Measurements from ENCODE around the gene GALM. TPM values are rescaled to one million over a fixed set of nuclear protein-coding genes. Genes with fewer than 3 reads are reported as not detected.
"Not testable (repeated sequence)": the region's sequence is repeated elsewhere in the genome, so short reads cannot be mapped to it uniquely, and the experiment has no call there.

Gene GALM
- total and polyA plus RNA-seq, 2 donors (not counting 3 experiments of a cell fraction or from before 2014, with no cell fraction given), result 4.8 to 6.1 TPM

- Histone ChIP-seq H3K36me3 (ENCODE audit: control insufficient read depth in 2 of 2, extremely low read depth in 1 of 2, insufficient read depth in 2 of 2, low read length in 2 of 2) (no peaks in the 10 kb centered on the region), H3K27ac (ENCODE audit: insufficient read depth, low read depth, low read length) (no peak overlapping the region), H3K4me3 (replicated peaks in 1 of 3; ENCODE audit: insufficient read depth in 1 of 3, low read depth in 1 of 3, low read length in 3 of 3) (no peak overlapping the region), H3K79me2 (ENCODE audit: control insufficient read depth, insufficient read depth, low read length) (no peaks in the 10 kb centered on the region), H3K4me2 (ENCODE audit: insufficient read depth, low read length) (no peak overlapping the region), H3K27me3 (ENCODE audit: control insufficient read depth in 2 of 2, insufficient read depth in 2 of 2, low read length in 2 of 2) (no peaks in the 10 kb centered on the region), H3K9me3 (replicated peaks; ENCODE audit: control insufficient read depth, insufficient read depth, low read length) (no peaks in the 10 kb centered on the region), H4K20me1 (replicated peaks; ENCODE audit: control insufficient read depth, extremely low read depth, insufficient read depth, low read length) (no peaks in the 10 kb centered on the region), H3K4me1 (ENCODE audit: control insufficient read depth, extremely low read depth, insufficient read depth, low read length) (no peaks in the 10 kb centered on the region), H3K9me1 (replicated peaks; ENCODE audit: control insufficient read depth, extremely low read depth, insufficient read depth, low read length) (no peaks in the 10 kb centered on the region), H2AFZ (ENCODE audit: low read depth, low read length) (no peak overlapping the region), H3K9ac (replicated peaks; ENCODE audit: extremely low read depth, insufficient read depth, low read length) (no peak overlapping the region)
- ChIA-PET CTCF (interaction anchor here (1.2 to 1.5 kb wide), 2 partner anchors 9 to 101 kb away, joined by 3 to 5 read pairs; no protein-coding TSS in a partner anchor), POLR2A (interaction anchor here (0.7 kb wide), 1 partner anchor 20 kb away, joined by 4 read pairs; no protein-coding TSS in a partner anchor)
- no peak for FAIRE-seq
- dilution Hi-C loops (cut with MboI; ENCODE audit: extremely low pct_ligation_motif_present, low sequenced_read_pairs) (no loop called here), intact Hi-C loops (cut with micrococcal nuclease) (no loop called here)
- TF ChIP-seq POLR2AphosphoS5 (IDR thresholded peaks at IDR 0.05; ENCODE audit: insufficient read depth, low read depth, low read length) (no peak), JUN (IDR thresholded peaks at IDR 0.05; ENCODE audit: borderline replicate concordance, insufficient read depth, insufficient read length, low read depth) (no peak), POLR2A (IDR thresholded peaks at IDR 0.05; ENCODE audit: low read depth, low read length) (no peak), FOS (IDR thresholded peaks at IDR 0.05; ENCODE audit: borderline replicate concordance, insufficient read depth, low read length) (no peak), MAX (IDR thresholded peaks at IDR 0.05; ENCODE audit: insufficient read depth, insufficient read length) (no peak), MYC (IDR thresholded peaks at IDR 0.05; ENCODE audit: low read depth, low read length) (no peak), CTCF (IDR thresholded peaks at IDR 0.05; ENCODE audit: extremely low read depth in 1 of 2, insufficient read depth in 1 of 2, low read depth in 1 of 2, low read length in 2 of 2) (no peak), GATA2 (IDR thresholded peaks at IDR 0.05; ENCODE audit: insufficient read depth, insufficient read length, low read depth, low read length) (no peak), EZH2 (IDR thresholded peaks at IDR 0.05; ENCODE audit: borderline replicate concordance, low read depth, low read length, severe bottlenecking) (no peak)
- no TSS peak for BruUV-seq (replicated peaks)
- DNase-seq (ENCODE audit: low read depth, low spot score), result no peak
Measured at GRCh38 chr2:38682008-38682575, 16.2 kb downstream of the GALM start.

- CTCF ChIA-PET, result interaction anchor here (1.2 kb wide), 1 partner anchor 101 kb away, joined by 5 read pairs; no protein-coding TSS in a partner anchor
- H3K4me1 ChIP-seq (ENCODE audit: control insufficient read depth, extremely low read depth, insufficient read depth, low read length); H3K79me2 ChIP-seq (ENCODE audit: control insufficient read depth, insufficient read depth, low read length); H3K27me3 ChIP-seq (ENCODE audit: control insufficient read depth in 2 of 2, insufficient read depth in 2 of 2, low read length in 2 of 2); H3K36me3 ChIP-seq (ENCODE audit: control insufficient read depth in 2 of 2, extremely low read depth in 1 of 2, insufficient read depth in 2 of 2, low read length in 2 of 2); DNase-seq (ENCODE audit: low read depth, low spot score); FAIRE-seq; dilution Hi-C loops (cut with MboI; ENCODE audit: extremely low pct_ligation_motif_present, low sequenced_read_pairs); H3K27ac ChIP-seq (ENCODE audit: insufficient read depth, low read depth, low read length); H3K9me1 ChIP-seq (replicated peaks; ENCODE audit: control insufficient read depth, extremely low read depth, insufficient read depth, low read length); H4K20me1 ChIP-seq (replicated peaks; ENCODE audit: control insufficient read depth, extremely low read depth, insufficient read depth, low read length); BruUV-seq (replicated peaks); H3K4me3 ChIP-seq (replicated peaks in 1 of 3; ENCODE audit: insufficient read depth in 1 of 3, low read depth in 1 of 3, low read length in 3 of 3); H3K4me2 ChIP-seq (ENCODE audit: insufficient read depth, low read length); H3K9ac ChIP-seq (replicated peaks; ENCODE audit: extremely low read depth, insufficient read depth, low read length); intact Hi-C loops (cut with micrococcal nuclease); H2AFZ ChIP-seq (ENCODE audit: low read depth, low read length); H3K9me3 ChIP-seq (replicated peaks; ENCODE audit: control insufficient read depth, insufficient read depth, low read length): not testable (repeated sequence)
- POLR2A ChIA-PET, result interaction anchor here (0.7 kb wide), 1 partner anchor 20 kb away, joined by 4 read pairs; no protein-coding TSS in a partner anchor
Measured at GRCh38 chr2:38682620-38683019, 16.7 kb downstream of the GALM start.

Data from endothelial cell of umbilical vein (primary cell).